HG03469 (cell line): ENCODE data around the gene SLC7A10.
A peak's percentile ranks its signal among the peaks of the same experiment; 100 is the strongest.
"Not testable (repeated sequence)": the region's sequence is repeated elsewhere in the genome, so short reads cannot be mapped to it uniquely, and the experiment has no call there.

Source experiments
- ATAC-seq: cut with Tn5 transposase; IDR thresholded peaks from one replicate; pipeline ENCODE4 v1.9.1; 2021; ENCODE audit warnings: mild to moderate bottlenecking, moderate library complexity, moderate number of reproducible peaks; ENCODE audit not compliant: unreplicated experiment

Gene SLC7A10

DNA sequence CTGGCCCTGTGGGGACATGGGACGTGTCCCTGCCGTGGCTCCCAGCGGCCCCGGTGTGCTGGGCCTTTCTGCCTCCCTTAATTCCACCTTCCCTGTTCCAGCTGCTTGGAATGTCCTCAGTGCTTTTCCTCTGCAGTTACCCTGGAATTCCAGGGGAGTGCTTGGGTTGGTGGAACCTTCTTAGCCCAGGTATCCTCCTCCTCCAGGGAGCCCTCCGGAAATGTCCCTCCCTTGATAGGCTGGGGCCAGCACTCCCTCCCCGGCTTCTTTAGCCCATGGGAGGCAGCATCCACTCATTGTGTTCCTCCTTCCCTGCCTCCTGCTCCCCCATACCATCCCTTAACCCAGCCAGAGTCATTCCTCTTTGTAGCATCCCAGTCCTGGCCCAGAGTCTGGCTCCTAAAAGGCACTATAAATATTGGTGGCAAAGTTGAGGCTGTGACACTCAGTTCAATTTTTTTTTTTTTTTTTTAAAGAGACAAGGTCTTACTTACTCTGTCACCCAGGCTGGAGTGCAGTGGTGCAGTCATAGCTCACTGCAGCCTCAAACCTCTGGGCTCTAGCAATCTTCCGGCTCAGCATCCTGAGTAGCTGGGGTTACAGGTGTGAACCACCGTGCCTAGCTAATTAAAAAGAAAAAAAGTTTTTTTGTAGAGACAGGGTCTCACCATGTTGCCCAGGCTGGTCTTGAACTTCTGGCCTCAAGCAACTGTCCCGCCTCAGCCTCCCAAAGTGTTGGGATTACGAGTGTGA lies 13.7 kb upstream of the SLC7A10 start:
- ATAC-seq, result no peak

DNA sequence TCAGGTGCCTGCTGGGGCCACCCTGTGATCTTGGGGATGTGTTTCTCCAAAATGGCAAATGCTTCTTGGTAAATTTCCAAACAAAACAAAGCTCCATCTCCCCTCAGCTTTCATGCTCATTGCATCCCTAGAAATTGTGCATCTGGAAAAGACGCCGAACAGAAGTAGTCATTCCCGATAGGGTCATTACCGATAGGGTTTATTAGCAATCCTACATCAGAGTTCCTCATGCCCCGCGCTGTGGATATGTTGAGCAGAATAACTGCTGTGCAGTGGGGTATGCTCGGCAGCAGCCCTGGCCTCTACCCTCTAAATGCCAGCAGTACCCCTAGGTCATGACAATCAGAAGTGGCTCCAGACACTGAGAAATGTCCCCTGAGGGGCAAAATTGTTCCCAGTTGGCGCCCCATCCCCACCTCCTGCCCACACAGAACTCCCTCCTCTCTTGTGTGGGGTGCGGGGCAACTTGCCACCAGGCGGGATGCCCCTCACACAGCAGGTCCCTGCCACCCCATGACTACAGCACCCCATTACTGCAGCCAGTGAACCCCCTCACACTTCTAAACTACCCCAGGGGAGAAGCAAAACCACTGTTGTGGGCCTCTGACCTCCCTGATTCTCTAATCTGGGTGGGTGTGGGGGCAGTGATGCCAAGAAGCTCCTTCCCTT lies 13.0 kb upstream of the SLC7A10 start:
- ATAC-seq, result no peak

DNA sequence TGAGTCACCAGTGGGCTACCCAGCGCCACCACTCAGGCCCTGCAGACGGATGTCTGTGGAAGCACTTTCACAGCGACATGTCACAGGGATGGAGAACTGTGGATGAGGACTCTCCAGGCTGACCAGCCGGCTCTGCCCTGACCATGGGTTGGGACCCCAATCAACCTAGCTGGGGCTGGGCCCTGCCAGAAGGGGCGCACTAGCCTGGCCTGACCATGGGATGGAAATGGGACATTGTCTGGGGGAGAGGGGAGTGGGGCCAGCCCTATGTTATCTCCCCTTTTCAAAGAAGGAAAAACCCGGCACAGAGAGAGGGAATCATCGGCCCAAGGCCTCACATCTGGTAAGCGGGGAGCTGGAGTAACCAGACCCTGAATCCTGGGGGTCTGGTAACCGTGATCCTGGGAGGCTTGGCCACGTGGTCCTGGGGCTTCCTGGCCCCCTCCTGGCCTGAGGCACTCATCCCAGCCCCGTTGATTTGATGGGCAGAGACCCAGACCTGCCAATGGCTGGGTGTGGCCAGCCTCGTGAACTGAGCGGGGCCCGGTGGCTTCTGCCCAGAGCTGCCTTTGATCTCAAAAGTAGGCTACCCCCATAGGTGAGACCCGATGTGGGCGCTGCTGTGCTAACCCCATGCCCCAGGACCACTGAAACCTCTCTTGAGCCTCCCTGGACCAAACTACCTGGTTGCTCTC lies 11.2 kb upstream of the SLC7A10 start:
- ATAC-seq, result no peak

DNA sequence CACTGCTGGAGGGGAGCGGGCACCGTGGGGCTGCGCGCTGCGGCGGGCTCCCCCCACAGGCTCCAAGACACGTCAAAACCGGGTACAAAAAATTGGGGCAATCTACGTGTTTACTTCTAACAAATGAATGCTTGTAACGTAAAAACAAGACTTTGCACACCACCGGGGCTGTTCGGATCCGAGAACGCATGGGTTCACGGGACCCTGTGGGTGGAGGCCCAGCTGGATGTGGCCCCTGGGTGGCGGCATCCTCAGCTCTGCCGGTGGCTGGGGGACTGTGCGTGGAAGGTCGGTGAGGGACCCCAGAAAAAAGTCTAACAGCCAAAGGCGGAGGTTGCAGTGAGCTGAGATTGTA lies 10.3 kb upstream of the SLC7A10 start:
- no peak for ATAC-seq

DNA sequence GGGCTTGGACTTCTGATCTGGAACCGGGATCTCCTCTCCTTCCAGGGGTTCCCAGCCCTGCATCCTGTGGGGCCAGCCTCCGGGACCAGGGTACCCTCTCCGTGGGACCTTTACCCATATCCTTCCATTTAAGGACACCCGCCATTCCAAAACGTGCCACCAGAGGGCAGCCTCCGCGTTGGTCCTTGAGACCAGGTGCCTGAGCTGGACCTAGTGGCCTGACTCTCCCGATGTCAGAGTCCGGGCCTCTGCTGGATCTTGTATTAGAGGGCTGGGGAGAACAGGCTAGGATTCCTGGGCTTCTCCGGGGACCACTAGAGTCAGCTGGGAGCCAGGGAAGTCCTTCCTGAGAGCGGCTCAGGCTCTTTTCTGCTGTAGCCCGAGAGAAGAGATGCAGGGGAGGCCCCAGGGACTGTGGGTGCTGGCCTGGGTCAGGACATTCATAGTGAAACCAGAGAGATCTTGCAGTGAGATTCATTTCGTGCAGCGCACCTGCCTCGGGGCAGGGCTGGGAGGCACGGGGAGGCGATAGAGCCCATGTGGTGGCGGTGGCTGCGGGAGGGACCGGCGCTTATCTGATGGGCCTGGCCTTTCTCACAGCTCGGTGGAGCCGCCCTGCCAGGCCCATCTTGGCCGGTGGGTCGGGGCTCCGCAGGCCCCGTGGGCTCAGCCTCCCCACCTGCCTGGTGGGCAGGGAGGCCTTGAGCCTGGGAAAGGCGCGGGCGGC lies 9.8 kb upstream of the SLC7A10 start:
- ATAC-seq, result peak; percentile 91

DNA sequence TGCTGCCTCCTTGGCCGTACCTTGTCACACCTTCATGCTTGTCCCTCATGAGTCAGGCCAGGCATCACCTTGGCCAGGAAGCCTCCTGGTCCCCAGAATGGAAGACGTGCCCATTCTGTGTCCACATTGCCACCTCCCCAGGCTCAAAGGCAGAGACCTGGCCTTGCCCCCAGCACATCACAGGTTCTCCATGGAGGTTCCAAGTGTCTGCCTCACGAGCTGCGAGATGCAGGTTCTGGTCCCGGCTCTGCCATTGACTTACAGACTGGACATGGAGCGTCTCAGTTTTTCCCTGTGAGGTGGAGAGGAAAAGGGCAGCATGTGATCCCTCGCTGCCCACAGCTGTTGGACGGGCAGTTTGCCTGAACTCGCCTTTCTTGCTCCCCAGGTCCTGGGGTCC lies 9.1 kb upstream of the SLC7A10 start:
- ATAC-seq, result no peak

DNA sequence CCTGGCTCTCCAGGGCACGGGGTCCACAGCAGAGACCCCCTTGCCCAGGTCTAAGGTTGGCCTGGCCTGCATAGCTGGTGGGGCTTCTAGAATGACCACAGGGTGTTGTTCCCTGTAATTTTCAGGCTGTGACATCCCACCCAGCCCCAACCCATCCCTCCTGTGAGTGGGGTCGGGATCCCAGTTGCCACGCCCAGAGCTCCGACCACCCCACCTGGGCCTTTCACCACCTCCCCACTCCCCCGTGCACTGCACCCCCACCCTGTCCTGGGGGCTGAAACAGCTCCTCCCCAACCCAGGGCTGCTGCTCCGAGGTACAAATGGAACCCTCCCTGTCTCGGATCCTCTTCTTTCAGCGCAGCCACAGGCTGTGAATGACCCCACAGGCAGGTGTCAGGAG lies 8.4 kb upstream of the SLC7A10 start:
- ATAC-seq, result no peak

DNA sequence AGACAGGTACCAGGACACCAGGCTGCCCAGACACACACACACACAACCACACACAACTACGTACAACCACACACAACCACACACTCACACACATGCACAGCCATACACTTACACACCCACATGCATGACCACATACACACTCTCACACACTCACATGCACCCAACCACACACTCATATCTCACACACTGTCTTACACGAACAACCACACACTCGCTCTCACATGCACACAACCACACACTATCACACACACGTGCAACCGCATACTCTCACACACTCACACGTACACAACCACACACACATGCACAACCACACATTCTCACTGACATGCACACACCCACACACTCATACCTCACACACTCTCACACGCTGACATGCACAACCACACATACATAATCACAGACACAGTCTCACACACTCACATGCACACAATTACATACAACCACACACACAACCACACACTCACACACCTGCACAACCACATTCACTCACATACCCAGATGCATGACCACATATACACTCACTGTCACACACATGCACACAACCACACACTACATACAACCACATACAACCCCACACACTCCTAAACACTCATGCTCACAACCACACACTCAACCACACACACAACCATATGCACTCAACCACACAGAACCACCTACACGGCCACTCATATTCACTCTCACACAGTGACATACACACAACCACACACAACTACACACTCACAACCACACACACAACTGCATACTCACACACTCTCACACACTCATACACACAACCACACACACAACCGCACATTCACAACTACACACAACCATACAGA lies 7.6 kb upstream of the SLC7A10 start:
- no peak for ATAC-seq

DNA sequence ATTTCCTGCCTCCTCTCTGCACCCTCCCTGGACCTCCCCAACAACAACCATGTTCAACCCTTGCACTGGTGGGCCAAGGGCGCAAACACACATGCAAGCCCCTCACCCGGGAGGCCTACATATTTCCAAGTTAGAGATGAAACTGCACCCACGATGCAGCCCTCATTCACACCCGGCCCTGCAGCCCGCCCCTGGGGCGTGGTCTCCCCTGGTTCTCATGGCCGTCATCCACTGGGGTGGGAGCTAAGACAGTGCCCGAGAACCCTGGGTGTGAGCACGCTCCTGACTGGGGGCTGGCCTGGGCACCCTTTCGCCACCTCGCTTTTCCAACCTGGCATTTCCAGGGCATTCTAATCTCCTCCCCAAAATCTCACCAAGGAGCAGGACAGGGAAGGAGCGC lies 7.0 kb upstream of the SLC7A10 start:
- ATAC-seq, result no peak

DNA sequence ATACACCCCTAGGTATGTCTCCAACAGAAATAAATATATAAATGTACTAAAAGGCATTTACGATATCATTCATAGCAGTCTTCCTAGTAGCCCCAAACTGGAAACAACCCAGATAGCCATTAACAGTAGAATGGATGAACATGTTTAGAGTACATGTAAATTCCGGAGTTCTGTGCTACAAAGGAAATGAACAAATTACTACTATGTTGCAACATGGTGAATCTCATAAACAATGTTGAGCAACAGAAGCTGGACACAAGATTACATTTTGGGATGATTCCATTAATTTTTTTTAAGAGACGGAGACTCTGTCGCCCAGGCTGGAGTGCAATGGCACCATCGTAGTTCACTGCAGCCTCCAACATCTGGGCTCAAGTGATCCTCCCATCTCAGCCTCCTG lies 5.9 kb upstream of the SLC7A10 start:
- no peak for ATAC-seq

DNA sequence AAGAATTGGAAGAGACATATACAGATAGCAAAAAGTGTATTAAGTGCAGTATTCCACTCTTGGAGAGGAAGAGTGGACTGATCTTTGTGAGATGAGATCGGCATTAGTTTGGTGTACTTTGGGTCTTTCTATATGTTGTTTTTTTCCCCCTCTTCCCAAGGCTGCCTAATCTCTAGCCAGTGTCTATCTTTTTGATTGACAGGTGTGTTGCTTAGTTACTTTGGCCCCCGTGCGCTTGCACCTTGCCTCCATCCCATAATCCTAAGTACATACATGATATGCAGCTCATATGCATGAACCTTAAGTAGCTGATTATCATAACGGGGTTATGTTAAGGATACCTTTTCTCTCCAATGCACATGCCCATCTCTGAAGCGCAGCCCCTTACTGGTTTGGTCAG lies 4.3 kb upstream of the SLC7A10 start:
- ATAC-seq, result no peak

DNA sequence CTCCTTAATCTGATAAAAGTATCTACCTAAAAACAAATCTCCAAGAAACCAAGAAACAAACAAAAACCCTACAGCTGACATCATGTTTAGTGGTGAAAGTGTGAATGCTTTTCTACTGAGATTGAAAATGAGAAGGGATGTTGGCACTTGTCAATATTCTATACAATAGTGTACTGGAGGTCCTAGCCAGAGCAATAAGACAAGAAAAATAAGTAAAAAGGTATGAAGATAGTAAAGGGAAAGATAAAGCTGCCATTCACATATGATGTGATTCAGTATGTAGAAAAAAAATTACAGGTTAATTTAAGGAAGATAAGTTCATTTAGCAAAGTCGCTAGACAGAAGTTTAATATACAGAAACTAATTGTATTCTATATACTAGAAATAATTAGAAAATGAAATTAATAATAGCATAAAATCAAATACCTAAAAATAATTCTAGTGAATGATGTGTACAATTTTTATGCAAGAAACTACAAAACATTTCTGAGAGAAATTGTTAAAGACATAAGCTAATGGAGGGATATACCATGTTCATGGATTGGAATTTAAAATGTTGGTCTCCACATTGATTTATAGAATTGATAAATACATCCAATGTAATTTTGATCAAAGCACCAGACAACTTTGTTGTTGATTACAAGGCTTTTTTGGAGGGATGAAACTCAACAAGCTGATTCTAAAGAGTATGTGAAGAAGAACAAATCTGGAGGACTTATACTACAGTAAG lies 2.4 kb upstream of the SLC7A10 start:
- ATAC-seq, result no peak

DNA sequence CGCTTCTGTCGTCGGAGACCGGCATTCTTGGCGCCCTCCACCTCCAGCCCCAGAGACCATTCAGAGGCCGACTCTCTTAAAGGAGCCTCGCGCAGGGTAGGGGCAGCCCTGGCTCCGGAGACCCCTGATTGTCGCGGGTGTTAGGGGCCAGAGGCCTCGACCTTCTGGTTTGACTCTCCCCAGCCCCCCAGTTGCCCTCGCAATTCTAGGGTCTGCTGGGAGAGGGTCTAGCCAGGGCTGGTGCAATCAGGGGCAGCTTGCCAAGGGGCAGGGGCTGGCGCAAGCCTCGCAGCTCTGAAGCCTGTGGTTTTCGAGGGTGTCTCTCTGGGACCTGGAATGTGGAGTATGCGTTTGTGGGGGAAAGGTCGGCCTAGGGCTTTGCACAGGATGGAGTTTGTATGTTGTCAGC lies 1.6 kb upstream of the SLC7A10 start:
- no peak for ATAC-seq

DNA sequence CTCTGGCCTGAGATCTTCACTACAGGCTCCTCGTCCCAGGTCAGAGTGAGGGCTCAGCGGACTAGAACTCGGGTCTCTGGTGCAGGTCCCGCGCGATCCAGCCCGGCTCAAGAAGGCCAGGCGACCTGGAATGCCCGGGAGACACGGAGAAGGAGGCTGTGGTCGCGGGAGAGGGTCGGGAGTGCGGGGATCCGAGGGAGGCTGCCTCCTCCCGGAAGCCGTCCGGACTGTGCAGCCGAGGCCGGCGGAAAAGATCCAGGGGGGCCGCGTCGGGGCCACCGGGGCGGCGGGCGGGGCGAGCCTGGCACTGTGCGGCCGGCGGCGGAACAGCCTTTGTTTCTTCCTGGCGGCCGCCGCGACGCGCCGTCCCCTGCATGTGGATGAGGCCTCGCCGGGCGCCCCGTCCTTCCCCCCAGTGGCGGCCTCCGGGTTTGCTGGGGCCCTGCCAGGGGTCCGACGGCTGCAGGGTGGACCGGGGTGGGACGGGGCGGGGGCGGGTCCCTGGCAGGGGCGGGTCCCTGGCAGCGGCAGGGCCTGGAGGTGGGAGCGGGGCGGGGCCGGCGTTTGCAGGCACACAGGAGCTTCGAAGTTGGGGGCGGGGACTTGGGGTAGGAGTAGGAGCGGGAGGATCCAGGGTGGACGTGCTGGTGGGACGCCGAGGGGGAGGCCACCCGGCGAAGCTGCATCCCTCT lies 1.0 kb upstream of the SLC7A10 start:
- ATAC-seq, result no peak

DNA sequence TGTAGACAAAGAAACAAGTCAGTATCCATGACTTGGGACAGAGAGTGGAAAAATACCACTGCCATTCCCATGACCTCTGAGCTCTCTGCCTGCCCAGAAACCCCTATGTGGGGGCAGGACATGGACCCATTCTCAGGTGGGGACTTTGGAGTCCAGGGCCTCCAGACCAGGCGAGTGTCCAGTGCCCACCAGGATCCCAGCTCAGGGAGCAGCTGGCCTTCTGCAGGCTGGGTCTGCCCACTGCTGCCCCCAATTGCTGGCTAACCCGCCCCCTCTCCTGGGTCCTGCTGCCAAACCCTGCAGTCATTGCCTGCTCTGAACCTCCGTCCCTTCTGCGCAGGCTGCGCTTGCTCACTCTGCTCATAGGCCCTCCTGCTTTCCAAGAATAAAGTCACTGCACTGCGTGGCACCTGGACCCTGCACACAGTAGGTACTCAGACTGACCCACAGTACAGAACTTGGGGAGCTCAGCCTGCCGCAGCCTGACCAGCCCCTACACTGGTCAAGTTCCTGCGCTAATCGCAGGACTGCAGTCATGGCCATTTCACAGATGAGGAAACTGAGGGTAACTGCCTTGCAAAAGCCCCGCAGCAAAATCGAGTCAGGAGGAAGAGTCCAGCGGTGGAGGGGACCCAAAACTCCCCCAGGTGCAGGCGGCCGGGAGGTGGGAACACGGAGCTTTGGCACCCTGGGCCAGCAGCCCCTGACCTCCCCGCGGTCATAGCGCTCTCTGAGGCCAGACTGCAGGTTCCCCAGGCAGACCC lies 774 bp downstream of the SLC7A10 start:
- no peak for ATAC-seq

DNA sequence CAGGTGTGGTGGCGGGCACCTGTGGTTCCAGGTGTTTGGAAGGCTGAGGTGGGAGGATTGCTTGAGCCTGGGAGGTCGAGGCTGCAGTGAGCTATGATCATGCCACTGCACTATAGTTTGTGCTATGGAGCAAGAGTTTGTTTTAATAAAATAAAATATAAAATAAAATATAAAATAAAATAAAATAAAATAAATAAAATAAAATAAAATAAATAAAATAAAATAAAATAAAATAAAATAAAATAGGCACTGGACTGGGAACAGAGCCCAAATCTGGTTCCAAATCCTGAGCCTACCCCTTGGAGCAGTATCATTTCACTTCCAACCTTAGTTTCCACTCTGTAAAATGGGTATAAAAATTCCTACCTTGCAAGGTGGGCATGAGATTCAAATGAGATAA lies 3.4 kb downstream of the SLC7A10 start:
- ATAC-seq, result not testable (repeated sequence)

DNA sequence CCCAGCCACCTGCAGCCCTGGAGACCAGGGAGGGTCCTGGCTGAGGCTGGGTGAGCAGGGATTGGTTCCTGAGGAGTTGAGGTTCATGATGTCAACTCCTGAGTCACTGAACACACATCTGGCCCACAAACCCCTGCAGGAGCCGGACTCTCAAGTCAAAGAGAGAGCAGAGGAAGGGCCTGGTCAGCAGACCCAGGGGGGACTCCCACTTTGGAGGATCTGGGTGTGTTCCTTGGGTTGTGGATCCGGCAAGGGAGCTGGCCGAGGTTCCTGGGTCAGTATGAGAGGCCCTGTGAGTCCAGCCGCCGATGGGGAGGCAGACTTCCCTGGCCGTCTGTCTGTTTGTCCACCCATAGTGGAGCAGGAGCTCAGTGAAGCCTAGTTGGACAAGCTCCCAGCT lies 4.0 kb downstream of the SLC7A10 start:
- no peak for ATAC-seq

DNA sequence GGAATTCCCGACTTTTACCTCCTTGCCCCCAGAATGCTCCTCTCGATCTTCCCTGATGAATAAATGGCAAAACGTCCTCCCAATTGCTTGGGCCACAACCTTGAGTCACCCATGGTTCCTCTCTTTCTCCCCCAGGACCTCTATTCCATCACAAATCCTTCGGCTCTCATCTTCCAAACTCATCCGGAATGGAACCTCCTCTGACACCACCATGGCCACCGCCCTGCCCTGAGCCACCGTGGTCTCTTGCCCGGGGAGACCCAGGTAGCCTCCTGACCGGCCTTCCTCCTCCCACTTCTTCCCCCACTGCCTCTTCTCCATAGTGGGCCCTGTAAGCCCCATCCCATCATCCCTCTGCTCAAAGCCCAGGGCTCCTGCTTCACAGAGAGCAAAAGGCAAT lies 4.9 kb downstream of the SLC7A10 start:
- ATAC-seq, result no peak

DNA sequence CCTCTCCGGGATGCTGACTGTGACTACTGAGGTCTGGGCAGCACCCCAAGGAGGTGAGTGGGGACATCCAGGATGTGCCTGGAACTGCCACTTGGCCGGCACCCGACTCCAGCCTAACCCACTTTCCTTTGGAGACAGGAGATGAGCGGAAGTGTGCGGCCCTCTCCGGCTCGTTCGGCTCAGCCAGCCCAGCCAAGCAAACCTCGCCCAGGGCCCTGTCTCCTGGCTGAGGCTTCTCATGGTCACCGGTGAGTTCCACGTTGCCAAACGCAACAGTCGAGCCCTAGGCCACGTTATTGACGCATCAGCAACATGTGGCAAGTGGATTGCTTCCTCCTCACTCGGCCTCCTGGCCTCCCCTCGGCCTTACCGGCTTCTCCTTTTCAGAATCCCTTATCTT lies 5.5 kb downstream of the SLC7A10 start:
- ATAC-seq, result no peak
